HPDE6-E6E7 (cell line): ENCODE results near the gene RAD50.
"Not testable (repeated sequence)": the region's sequence is repeated elsewhere in the genome, so short reads cannot be mapped to it uniquely, and the experiment has no call there.

ENCODE experiments used
- DNase-seq: peaks from one replicate; pipeline ENCODE4 v3.0.0; 2011; ENCODE audit warnings: missing footprints; ENCODE audit errors: extremely low spot score

RAD50 gene

DNA sequence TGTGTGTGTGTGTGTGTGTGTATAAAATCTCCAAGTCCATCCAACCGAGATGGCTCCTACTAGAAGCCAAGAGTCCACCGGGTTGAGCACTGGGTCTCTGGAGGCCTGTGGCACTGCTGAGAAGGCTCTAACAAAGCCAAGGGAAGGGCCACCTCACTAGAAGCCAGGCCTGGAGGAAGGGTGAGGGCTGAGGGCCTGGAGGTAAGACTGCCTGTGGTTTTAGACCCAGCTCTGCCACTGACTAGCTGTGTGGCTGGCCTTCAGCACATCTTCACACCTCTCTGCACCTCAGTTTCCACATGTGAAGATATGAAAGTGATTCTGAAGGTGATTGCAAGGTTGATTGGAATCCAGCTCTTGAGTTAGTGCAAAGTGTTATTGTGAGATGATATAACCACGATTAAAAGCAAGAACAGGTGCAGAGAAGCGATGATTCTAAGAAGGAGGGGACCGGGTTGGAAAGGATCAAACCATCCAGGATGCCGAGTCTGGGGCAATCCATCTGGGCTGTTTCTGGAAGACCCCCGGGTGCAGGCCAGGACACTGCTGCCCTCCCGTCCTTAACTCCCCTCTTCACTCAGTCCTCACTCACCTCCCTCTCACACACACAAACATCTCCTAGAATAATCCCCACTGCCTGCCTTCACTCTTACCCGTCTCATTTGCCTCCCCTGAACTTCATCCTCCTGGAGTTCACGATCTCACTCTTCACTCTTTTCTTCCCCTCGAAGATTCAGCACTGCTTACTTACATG is 119.3 kb downstream of the RAD50 start:
- DNase-seq: no peak

DNA sequence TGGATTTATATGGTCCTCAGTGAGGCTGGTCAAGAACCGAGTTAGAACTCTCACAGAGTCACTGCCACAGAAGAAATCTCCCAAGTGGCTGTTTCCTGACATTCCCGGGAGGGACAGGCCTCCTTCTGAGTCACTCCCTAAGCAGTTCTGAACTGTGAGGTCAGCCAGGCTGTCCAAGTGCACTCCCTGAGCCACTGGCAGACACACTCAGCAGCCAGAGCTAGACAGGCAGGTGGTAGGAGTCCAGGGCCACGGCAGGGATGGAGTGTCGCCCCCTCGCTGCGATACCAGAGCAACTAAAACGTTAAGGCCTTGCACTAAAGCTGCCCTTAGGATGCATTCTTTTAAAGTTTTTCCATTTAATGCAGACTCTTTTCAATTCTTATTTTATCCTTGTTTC is 120.4 kb downstream of the RAD50 start:
- DNase-seq: peak; percentile 98

DNA sequence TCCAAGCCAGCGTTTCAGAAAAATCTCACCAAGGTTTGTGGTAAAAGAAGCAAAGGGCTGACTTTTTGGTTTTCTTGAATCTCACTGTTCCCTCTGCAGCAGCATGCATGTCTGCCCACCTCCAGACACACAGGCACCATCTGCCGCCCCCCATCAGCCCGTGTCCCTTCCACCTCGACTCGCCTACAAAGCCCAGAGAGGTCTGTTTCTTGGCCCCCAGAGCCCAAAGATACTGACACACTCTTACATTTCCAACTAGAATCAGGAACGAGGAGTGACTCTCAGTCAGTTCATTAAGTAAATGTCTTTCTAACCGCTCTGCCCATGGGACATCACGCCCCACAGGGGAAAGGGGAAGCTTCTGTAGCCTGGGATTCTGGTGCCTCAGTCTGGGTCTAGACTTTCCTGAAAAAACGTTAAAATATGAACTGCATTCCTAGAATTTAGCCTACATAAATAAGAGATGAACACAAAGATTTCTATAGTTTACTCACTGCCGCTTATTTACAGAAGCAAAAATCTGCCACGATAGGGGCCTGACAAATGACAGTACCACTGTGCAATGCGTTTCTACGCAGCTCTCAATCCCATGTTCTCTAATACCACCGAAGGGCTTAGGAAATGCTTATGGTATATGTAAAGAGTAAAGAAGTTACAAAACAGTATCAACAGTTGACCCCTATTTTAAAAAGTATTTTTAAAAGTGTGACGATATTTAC is 121.1 kb downstream of the RAD50 start:
- DNase-seq: no peak

DNA sequence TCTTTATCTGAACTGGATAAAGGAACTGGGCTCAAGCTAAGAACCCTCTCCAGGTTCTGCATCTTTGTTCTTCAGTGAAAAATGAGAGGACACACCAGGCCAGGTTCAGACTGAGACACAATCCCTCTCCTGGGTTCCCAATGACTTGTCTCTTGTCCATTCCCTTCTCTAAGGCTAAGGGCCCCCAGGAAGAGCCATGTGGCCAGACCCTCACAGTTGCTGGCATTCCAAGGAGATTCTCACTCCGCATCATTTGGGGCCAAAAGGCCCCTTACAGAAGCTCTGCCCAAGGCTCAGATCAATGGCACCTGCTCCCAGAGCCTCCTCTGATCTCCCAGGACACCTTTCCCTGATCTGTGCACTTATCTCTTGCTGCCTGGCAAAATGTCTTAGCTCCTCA is 122.0 kb downstream of the RAD50 start:
- no peak for DNase-seq

DNA sequence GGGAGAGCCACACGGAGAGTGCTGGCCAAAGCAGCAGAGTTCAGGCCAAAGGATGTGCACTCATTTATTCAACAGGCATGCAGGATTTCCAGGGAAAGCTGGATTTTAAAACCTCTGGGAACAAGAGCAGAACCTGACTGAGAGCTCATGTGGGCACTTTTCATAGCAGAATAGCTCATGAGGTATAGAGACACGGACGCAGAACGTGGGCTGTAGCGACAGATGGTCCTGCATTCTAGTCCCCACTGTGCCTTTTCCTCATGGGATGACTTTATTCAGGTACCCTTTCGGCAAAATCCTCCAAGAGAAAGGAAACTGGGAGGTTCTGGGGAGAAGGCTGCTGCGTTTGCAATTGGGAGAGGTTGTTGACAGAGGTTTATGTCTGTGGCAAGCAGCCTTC is 122.4 kb downstream of the RAD50 start:
- no peak for DNase-seq

DNA sequence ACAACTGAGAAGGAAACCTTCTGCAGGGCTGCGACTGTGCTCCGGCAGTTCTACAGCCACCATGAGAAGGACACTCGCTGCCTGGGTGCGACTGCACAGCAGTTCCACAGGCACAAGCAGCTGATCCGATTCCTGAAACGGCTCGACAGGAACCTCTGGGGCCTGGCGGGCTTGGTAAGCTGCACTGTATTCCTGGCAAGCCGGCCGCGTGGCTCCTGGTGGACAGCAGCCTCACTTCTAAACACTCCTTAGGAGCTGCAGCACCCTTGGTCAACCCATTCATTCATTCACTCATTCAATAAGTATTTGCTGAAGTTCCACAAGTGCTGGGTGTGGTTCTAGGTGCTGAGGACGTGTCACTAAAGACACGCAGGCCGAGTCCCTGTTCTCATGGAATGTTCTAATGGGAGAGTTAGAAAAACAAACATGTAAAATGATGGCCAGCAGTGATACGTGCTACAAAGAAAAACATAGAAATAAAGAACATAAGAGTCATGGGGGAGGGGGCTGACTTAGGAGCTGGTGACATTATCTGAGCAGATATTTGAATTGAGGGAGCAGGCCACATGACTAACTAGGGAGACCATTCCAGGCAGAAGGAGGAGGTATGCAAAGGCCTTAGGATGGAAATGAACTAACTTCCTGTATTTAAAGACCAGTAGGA is 123.1 kb downstream of the RAD50 start:
- DNase-seq: no peak

DNA sequence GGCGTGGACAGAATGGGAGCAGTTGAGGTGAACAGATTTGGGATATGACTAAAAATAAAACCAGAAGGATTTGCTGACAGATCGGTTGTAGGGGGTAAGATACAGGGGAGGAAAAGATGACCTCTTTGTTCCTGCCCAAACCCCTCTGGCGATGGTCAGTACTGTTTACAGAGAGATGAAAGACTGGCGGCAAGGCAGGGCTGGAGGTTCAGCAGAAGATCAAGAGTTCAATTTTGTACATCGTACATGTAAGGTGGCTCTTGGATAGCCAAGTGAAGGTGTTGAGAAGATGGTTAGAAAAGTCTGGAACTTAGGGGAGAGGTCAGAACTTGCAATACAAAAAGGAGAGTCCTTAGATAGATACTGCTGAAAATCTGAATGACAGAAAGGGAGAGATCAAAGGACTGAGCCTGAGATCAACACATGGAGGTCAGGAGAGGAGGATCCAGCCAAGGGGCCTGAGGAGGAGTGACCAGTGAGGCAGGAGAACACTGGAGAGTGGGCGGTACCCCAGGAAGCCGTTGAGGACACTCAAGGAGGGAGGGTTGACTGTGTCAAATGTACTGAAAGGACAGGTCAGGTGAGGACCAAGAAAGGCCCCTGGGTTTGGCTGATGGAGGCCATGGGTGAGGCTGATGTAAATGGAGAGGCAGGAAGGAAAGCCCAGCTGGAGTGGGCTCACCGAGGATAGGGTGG is 124.2 kb downstream of the RAD50 start:
- no peak for DNase-seq

DNA sequence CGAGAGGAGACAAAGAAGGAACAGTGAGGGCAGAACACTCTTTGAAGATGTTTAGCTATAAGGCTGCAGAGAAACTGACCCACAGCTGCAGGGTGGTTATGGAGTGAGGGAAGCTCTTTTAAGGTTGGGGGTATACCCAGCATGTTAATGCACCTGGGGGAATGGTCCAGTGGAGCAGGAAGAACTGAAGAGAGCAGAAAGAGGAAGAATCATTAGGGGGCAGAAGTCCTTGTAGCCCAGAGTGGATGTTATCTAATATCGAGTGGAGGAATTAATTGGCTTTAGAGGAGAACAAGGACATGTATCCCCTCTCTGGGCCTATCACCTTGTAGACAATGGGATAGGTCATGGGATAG is 124.7 kb downstream of the RAD50 start:
- DNase-seq: no peak

DNA sequence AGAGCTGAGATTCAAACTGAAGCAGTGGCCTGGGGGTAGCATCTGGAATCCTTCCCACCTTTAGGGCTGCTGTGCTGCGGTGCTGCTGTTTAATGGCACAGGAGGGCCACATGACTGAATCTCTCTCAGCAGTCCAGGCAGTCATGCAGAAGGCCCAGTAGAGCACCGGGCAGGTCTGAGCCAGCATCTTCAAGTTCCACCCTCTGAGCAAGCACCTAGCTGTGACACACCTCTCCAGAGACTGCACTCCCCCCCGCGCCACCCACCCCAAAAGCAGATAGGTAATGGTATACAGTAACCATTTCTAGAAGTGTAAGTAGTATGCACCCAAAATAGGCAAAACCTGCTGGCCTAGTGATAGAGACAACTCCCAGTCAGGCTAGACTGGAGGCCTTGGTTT is 125.2 kb downstream of the RAD50 start:
- DNase-seq: no peak

DNA sequence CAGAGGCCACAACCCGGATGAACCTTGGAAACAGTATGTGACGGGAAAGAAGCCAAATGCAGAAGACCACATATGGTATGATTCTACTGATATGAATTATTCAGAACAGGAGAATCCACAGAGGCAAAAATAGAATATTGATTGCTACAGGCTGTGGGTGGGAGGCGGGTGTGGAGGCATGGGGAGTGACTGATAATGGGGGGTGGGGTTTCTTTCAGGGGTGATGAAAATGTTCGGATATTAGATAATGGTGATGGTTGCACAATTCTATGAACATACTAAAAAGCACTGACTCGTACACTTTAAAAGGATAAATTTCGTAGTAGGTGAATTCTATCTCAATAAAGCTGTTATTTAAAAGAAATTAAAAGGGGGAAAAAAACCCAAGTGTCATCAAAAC is 127.7 kb downstream of the RAD50 start:
- no peak for DNase-seq

DNA sequence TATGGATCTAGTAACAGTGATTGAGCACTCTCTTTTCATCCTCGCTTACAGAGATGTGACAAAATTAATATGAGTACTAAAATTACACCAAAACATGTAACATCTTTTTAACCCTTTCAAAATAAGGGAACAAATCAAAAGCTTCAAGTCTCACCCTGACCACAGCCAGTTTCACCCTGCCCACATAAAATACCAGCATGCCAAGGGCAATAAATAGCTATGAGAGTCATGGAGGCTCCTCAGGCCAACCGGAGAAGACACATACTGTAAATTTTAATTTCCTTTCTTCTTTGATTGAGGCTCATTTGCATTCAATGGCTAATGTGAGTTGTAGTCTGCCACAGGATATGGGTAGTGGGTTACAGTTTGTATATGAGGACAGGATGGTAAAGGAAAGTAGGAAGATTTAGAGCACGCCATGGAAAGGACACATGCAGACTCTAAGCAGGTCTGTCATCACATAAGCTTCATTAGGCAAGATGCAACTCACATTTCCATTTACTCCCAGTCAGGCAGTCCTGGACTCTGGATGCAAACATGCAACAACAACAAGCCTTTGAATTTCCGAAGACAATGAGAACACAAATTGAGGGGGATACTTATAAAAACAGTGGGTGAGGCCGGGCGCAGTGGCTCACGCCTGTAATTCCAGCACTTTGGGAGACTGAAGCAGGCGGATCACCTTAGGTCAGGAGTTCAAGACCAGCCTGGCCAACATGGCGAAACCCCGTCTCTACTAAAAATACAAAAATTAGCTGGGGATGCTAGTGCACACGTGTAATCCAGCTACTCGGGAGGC is 128.3 kb downstream of the RAD50 start:
- no peak for DNase-seq

DNA sequence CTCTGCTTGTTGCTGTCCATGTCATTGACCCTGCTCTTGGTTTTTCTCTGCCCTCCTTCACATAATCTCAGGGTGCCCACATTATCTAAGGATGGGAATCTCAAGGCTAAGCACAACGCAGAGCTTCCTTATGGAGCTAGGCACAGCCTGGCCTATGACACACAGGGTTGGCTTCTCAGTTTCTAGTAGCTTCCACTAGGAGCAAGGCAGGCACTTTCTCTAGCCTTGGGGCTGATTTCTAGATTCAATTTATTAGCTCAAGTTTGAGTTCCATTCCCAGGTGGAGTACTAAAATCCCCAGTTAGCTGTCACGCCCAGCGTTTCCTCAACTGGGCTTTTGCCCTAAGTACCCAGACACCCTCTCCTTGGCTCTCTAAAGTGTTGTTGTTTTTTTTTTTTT is 129.4 kb downstream of the RAD50 start:
- DNase-seq: no peak

DNA sequence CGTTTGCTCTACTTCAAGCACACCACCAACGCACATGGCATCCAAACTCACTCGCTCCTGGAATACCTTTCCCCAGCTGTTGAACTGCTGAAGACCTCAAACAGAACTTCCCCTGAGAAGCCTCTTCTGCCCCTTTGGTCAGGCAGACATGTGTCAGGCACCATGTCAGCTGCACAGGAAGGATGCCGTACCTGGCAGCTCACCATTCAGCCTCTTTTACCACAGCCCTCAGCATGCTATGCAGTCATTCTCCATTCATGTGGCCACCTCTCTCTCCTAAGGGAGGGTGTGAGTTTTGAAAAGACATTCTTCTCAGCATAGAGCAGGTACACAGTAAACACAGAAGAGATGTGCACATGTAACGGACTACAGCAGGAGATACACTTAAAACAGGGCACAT is 131.2 kb downstream of the RAD50 start:
- DNase-seq: no peak

DNA sequence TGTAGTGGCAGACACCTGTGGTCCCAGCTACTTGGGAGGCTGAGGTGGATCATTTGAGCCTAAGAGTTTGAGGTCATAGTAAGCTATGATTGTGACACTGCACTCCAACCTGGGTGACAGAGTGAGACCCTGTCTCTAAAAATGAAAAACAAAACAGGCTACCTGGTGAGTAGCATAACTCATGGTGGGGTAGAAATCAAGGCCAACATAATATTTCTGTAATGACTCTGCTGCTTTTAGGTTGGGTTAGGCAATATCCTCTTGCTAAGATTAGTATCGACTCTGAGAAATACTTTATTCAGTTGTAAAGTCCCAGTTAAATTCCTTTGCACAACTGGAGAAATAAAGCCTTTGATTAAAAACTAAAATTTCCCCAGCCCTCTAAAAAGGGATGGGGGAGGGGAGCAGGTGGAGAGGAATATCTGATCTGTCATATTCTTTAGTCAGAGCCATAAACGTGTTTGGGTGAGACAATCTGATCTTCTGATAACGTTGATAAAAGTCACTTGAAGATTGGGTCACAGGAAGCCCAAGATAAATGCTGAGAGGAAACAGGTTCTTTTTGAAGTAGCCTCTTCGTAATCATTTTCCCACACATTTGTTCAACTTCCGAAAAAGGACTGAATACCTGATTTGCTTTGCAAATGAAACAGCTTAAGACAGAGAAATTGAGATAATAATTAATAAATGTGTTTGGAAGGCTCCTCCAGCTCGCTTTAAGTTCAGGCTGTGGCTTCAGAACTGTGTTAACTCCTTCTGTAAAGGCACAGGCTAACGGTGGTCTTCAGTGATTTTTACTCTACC is 132.0 kb downstream of the RAD50 start:
- DNase-seq: no peak

DNA sequence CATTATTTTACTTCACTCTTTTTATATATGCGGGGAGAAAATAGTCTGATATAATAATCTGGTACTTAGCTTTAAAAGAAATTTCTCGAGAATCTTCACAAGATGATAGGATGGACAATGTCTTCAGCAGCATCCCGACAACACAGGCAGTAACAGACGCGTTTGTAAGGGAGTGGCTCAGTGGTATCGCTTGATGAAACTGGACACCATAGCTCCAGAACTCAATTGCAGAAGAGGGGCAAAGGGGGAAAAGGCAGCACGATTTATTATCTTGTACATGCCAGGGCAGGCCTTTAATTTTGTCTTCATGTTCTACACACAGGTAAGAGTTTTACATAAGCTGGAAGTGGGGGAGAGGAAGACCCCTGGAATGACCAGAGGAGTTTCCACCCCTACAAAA is 132.7 kb downstream of the RAD50 start:
- no peak for DNase-seq

DNA sequence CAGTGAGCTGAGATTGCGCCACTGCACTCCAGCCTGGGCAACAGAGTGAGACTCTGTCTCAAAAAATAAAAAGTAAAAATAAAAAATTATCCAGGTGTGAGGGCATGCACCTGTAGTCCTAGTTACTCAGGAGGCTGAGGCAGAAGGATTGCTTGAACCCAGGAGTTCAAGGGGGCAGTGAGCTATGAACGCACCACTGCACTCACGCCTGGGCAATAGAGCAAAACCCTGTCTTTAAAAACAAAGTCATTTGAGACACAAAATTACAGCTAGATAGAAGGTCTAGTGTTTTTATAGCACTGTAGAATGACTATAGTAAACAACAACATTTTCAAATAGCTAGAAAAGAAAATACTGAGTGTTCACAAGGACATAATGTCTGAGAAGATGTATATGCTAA is 133.4 kb downstream of the RAD50 start:
- no peak for DNase-seq

DNA sequence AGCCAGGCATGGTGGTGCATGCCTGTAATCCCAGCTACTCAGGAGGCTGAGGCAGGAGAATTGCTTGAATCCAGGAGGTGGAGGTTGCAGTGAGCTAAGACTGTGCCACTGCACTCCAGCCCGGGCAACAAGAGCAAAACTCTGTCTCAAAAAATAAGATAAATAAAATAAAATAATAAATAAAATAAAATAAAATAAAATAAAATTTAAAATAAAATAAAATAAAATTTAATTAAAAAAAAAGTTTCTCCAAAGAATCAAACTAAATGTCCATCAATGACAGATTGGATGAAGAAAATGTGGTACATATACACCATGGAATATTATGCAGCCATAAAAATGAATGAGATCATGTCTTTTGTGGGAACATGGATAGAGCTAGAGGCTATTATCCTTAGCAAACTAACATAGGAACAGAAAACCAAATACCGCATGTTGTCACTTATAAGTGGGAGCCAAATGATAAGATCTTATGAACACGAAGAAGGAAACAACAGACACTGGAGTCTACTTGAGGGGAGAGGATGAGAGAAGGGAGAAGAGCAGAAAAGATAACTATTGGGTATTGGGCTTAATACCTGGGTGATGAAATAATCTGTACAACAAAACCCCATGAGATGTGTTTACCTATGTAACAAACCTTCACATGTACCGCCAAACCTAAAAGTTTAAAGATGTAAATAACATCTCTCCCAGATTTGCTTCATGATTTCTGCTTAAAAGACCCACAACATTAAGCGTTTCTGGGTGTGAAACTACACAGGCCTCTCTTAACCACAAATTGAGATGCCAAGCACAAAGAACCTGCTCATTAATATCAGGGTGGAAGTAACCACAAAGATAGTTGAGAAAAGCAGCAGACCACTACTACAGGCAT is 135.2 kb downstream of the RAD50 start:
- not testable (repeated sequence) for DNase-seq

DNA sequence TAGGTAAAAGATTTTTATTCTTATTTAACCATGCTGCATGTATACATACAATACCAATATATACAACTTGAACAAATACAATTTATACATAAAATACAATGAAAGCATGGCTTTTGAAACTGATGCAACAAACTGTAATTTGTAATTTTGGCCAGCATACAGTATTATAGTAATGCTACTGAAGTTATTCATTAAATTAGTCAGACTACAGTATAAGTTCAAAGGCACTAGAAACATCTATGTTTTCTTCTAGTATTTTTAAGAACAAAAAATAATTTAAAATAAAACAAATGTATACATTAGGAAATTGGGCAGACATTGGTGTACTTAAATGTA is 135.8 kb downstream of the RAD50 start:
- DNase-seq: no peak
